CD4-positive, alpha-beta T cell treated with Interleukin-6 for 4 hours (primary cell): ENCODE measurements around the gene ATRN.
"Not testable (repeated sequence)": the region's sequence is repeated elsewhere in the genome, so short reads cannot be mapped to it uniquely, and the experiment has no call there.

Experiments used
- DNase-seq: peaks from one replicate; pipeline ENCODE4 v3.0.0-alpha.2; 2020; ENCODE audit warnings: mixed read lengths

The ATRN gene

DNA sequence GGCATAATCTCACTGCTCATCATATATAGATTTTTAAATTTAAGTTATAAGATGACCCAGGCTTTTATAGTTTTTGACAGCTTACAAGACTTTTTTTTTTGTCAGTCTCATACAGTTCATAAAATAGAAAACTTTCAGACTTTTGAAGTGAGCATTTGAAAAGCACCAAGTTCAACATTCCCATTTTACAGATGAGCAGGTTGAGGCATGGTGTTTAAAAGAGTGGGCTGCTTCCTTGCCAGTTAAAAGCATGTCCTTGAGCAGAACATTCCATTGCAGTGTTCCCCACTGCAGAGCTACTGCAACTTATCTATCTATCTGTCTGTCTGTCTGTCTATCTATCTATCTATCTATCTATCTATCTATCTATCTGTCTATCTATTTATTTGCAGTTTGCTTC lies 105.5 kb downstream of the ATRN start:
- DNase-seq = no peak

DNA sequence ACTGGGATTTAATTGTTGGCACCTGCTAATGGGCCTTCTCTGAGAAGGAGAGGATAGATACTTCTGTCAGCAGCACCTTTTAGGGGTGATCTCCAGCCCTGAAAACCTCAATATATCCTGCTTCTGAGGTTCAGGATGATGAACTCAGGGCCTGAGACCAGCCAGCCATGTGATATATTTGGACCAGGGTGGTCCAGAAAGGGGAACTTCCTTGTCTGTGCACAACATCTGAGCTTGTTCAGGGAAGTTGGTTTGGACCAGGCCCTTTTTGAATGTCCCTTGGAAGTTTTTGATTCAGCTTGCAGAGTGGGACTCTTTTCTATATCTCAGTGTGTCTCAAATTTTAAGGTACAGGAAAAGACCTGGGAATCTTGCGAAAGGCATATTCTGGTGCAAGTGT lies 106.5 kb downstream of the ATRN start:
- no peak for DNase-seq

DNA sequence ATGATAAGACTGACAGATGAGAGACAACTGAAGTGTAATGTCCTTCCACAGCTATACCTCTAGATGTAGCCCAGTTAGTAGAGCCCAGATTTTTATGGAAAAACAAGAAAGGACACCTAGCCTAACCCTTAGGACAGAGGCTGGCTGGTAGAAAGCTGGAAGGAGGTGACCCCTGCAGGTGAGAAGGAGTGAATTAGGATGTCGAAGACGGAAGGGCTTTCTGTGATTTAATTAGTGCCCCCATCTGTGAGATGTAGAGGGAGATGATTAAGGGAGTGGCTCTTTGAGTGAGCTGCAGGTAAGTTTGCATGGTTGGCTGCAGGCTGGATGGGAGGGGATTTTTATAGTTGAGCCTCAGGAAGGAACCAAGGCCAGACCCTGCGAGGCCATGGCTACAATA lies 109.6 kb downstream of the ATRN start:
- DNase-seq = no peak

DNA sequence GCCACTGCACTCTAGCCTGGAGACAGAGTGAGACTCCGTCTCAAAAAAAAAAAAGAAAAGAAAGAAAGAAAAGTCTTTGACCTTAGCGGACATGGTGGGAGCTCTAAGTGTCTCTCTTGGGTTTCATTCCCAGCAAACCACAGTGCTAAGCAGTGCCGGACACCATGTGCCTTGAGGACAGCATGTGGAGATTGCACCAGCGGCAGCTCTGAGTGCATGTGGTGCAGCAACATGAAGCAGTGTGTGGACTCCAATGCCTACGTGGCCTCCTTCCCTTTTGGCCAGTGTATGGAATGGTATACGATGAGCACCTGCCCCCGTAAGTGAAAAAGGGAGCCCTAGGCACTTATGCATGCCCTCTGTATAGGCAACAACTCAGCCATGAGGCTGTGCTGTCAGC lies 112.9 kb downstream of the ATRN start:
- no peak for DNase-seq

DNA sequence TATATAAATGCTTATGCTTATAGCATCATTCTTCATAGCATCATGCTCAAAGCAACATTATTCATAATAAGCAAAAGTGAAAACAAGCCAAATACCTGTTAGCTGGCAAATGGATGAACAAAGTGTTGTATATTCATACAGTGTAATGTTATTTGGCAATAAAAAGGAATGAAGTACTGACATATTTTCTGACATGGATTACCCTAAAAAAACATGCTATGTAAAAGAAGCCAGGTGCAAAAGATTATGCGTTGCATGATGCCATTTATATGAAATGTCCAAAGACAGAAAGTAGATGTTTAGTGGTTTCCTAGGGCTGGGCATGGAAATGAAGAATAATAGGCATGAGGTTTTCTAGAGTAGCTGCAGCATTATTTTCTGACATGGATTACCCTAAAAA lies 115.3 kb downstream of the ATRN start:
- no peak for DNase-seq

DNA sequence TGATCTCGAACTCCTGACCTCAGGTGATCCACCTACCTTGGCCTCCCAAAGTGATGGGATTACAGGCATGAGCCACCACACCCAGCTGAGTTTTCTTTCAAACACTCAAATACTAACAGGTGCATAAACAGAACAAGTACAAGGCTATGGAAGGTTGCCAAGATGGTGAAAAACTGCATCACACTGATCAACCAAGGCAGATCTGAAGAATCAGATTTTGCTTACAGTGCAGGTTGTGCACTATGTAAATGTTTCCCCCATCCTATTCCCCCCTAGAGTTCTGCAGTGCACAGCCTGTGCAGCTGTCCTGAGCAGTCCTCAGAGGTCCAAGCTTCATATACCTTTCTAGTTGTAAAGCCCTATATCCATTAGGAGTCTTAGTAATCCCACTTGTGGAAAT lies 119.3 kb downstream of the ATRN start:
- no peak for DNase-seq

DNA sequence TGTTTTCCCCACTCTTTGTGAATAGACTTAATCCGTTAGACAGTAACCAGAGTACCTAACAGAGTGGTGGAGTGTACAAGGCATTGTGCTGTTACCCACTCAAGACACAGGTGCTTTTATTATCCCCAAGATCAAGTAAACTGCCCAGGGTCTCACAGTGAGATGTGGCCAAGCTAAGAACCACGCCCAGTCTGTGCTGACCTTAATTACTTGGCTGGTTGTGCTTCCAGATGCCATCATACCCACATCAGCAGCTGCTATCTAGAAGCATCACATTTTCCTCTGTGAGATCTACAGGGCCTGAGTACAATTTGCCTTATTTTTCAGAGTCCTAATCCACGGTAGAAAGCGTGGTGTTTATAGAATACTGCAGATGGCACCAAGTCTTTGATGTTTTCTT lies 122.1 kb downstream of the ATRN start:
- DNase-seq = no peak

DNA sequence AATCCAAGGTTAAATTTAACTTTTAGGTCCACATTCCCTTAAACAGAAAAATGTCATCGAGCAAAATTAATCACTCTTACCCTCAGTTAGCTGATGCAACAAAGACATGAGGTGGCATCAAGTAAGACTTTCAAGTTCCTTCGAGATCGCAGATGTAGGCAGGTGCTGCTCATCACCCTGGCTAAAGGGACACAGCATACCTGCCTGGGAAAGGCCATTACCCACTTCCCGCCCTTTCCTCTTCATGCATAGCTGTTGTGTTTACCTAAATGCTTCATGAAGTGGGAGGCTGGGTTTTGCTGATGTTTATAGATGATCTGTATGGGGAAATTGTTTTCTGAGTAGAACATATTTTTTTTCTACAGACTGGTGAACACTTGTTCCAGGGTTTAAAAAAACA lies 124.7 kb downstream of the ATRN start:
- DNase-seq = no peak

DNA sequence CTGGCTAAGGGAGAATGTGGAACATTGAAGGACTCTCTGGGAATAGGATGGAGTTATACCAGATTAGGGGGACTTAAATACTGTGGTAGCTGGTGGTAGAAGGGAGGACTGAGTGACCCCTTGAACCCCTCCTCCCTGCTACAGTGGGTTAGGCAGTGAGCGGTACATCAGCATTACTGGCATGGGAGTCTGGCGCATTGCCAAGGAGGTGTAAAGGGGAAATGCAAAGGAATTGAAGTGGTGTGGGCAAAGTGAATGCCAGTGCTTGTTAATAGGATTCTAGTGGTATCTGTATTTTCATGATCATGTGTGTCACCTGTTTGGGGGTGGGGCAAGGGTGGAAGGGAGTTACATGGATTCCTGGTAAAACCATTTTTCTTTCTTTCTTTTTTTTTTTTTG lies 132.3 kb downstream of the ATRN start:
- DNase-seq = no peak

DNA sequence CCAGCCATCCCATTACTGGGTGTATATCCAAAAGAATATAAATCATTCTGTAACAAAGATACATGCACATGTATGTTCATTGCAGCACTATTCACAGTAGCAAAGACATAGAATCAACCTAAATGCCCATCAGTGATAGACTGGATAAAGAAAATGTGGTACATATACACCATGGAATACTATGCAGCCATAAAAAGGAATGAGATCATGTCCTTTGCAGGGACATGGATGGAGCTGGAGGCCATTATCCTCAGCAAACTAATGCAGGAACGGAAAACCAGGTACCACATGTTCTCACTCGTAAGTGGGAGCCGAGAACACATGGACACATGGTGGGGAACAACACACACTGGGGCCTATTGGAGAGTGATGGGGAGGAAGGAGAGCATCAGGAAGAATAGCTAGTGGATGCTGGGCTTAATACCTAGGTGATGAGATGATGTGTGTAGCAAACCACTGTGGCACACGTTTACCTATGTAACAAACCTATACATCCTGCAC lies 134.6 kb downstream of the ATRN start:
- DNase-seq = not testable (repeated sequence)

DNA sequence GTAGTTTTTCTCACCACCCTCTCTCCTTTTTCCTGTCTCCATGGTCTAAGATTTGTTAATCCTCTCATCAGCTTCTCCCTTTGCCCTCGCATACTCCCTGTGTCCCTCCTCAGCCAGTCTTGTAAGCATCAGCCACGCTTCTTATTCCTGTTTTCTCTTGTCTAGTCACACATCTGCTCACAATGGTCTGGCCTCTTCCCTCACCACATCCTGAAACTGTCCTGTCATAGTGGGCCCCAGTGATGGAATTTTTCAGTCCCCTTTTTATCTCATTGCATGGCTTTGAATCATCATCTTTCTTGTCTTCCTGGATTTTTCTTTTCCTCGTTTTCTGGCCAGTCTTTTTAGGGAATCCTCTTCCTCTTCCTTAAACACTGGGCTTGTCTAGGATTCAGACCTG lies 135.2 kb downstream of the ATRN start:
- no peak for DNase-seq

DNA sequence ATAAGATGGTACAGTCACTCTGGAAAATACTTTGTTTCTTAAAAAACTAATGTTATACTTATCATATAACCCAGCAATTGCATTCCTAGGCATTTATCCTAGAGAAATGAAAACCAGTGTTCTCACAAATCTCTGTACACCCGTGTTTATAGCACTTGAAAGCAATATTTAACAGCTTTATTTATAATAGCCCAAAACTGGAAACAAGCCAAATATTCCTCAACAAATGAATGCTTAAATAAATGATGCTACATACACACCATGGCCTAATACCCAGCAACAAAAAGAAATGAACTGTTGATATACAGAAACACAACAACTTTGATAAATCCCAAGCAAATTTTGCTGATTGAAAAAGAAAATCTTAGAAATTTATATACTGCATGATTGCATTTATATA lies 141.1 kb downstream of the ATRN start:
- DNase-seq = no peak

DNA sequence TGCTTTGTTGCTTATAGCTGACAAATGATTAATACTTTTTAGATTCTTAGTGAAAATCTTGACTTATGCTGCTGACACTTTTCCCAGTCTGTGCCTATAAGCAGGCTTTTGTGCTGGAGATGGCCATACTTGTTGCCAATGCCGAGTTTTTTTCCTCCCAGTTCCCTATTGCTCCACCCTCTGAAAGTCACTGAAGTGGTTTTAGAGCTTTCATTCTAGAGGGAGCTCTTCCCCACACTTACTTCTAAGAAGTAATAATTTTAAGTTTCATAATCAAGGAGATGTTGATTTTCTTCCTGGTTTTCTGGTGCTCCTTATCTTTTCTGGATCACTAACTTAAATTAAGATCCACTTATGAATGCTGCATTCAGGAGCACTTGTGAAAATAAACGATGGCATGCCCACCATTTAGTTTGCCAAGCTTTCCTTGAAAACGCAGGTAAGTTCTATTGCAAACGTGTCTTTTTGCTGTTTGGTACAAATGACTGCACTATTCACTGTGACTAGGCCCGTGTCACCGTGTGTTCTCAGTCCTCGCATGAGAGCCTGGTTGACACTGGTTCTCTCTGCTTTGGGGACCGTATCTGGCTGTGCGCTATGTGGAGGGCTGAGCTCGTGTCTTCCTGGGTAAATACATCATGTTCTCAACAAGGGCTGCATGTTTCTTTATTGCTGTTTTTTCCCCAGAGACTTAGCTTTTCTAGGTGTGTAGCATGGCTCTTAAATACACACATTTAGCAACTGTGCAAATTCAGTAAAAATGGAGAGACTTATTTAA lies 142.2 kb downstream of the ATRN start:
- DNase-seq = no peak

DNA sequence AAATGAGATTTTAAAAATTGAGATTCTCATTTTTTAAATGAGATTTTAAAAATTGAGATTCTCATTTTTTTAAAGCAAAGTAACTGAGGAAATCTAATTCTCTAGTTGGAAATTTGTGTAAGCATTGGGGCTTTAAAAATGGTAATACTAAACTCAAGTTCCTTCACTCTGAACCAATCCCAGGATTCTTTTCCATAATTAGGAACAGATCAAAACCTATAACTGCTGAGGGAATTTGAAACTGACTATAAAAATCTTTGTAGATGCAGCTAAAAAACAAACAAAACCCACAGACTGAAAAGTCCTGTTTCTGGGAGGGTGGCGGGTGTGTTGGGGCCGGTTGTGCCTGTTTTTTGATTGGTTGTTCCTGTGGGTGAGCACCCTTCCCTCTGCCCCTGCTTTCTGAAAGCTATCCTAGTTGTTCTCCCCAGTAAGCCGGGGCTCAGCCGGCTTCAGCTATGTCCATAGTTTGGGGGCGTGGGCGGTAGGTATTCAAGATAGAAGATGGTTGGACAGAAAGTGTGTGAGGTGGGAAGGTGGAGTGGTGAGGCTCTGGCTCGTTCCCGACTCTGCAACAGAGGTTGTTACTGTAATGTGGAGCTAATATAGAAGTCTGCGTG lies 143.1 kb downstream of the ATRN start:
- DNase-seq = no peak

DNA sequence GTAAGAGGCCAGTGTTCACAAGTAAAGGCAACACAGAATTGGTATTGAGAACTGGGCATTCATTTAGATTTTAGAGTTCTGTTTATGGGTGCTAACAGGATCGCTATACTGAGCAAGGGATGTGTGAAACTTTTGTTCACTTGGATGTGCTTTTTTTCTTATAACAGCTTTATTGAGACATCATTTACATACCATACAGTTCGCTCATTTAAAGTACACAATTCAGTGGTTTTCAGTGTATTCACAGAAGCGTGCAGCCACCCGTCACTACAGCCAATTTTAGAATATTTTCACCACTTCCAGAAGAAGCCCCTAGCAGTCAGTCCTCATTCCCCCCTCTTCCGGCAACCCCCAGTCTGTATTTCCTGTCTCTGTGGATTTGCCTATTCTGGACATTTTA lies 143.6 kb downstream of the ATRN start:
- DNase-seq = no peak

DNA sequence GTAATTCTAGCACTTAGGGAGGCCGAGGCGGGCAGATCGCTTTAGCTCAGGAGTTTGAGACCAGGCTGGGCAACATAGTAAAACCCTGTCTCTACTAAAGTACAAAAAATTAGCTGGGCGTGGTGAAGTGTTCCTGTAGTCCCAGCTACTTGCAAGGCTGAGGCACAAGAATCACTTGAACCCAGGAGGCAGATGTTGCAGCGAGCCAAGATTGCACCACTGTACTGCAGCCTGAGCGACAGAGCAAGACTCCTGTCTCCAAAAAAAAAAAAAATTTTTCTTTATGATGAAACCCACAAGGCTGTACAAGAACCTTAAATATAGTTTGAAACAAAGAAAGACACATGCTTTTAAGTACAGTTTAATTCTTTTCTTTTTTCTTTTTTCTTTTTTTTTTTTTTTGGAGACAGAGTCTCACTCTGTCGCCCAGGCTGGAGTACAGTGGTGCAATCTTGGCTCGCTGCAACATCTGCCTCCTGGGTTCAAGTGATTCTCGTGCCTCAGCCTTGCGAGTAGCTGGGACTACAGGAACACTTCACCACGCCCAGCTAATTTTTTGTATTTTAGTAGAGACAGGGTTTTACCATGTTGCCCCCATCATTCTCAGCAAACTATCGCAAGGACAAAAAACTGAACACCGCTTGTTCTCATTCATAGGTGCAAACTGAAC lies 144.5 kb downstream of the ATRN start:
- DNase-seq = not testable (repeated sequence)

DNA sequence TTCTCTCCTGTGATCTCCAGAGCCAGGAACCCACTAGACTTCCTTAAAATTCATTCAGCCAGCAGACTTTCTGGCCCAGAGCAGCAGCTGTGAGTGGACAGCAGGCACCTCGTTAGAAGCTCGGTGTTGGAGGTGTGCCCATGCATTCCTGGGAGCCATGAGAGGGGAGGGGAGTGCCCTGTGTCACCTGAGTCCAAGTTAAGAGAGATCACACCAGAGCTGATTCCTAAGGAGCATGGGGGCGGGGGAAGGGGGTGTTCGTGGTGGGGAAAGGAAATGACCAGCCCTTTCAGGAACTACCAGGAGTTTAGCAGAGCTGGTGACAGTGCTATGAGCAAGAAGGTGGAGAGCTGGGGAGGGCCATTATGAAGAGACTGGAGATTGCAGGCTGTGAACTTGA lies 145.4 kb downstream of the ATRN start:
- no peak for DNase-seq

DNA sequence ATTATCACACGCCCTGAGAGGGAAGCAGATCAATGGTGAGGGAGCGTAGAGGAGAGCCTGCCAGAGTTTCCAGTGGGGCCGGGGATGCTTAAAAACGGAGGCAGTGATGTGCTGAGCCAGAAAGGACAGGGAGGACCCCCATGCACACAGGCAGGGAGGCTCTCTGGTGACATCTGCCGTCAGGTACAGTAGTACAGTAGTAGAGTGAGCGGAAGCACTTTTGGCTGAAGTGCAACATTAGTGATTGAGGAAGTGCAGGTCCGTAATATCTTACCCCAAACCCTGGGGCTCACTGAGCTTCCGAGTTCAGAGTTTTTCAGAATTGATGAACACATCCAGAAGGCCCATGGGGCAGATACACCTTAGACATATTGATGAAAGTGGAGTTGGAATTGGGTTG lies 150.3 kb downstream of the ATRN start:
- DNase-seq = no peak

DNA sequence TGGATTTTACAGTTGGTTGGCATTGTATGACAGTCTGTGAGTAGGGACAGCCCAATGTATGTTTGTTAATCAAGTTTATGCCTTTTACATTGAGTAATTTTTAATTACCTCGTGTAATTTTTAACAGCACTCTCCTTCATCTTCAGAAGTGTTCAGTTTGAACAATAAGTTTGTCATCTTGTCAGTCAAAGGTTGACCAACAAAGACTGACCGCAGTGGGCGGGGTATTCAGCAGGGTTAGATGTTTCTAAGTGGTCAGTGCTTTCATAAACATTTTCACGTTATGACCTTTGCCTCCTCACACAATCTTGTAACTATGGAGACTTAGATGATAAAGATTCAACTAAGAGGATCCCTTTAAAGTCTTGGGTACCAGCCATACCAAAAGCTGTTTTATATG lies 151.6 kb downstream of the ATRN start:
- DNase-seq = no peak

DNA sequence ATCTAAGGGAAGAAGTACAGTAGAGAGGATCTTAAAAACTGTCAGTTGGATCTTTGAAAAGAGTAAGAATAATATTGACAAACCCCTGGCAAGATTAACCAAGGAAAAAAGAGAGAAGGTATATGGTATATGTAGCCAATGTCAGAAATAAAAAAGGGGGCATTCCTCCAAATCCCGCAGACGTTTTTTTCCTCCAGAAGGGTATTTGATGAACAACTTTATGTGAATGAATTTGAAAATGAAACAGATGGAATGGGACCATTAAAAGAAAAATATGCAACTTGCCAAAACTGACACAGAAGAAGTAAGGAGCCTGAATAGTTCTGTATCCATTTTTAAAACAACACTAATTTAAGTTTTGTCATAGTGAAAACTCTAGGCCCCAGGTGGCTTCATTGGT lies 156.7 kb downstream of the ATRN start:
- DNase-seq = no peak

DNA sequence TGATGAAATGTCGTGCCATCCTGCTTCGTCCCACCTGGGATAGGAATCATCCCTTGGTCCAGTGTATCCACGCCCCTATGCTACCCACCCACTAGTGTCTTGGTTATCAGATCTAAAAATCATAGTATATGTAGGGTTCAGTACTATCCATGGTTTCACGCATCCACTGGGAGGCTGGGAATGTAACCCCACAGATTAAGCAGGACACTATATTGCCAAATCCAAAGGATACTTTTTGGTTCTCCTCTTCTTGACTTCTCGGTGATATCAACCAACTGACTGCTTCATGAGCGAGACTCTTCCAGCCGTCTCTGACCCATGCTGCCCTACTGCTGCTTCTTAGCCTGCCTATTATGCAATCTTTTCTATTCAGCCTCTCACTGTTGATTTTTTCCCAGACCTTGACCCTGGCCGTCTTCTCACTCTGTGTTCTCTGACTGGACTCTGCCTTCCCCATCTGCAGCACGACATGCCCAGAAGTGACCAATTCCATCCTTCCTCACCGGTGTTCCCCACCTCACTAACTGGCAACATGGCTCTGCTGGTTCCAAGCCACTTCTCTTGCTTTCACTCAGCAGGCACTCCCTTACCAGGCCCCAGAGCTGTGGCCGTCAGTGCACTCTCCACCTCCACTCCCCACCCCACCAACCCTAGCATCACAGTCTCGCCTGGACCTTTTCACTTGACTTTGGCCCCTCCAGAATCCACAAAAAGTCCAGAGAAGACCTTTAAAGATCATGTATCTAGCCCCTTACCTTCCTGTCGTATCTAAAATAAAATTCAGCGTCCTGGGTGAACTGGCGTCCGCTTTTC lies 157.9 kb downstream of the ATRN start:
- no peak for DNase-seq

DNA sequence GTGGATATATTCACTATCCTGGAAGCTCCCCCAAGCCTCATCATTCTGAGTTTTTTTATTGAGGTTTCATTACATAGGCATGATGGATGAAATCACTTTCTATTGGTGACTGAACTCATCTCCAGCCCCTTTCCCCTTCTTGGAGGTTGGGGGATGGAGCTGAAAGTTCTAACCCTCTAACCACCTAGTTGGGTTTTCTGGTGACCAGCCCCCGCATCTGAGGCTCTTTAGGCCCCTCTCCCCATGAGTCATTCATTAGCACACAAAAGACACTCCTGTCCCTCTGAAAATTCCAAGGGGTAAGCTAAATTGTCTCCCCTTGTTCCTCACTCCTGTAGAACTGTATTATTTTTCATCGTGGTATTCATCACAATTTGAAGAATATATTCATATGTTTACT lies 159.1 kb downstream of the ATRN start:
- no peak for DNase-seq

DNA sequence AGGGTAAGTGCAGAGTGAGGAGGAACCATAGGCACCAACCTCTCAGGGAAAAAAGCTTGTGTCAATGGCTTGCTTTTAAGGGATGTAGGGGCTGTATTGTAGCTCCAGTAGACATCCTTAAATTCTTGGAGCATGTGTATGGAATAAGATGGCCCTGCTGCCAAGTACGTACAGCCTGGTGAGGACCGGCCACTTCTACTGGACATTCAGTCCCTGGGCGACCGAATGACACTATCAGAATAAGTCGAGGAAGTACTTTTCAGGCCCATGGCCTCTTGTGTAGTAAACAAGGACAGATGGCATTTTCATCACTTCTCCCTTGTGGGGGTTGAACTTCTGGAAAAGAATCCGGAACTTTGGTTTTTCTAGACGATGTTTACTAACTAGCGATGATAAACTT lies 159.6 kb downstream of the ATRN start:
- no peak for DNase-seq
